Mucosa of rectum (tissue), 2 donors: ENCODE results near the gene C17orf67.

Source experiments
- H3K27ac ChIP-seq, 2 donors: one replicate each; pipeline ENCODE4 v1.7.0; 2013; ENCODE audit warnings: inconsistent platforms in 2 of 2, low read depth in 2 of 2, low read length in 2 of 2
- H3K27me3 ChIP-seq, 2 donors: one replicate each; pipeline ENCODE4 v1.7.0; 2013; ENCODE audit warnings: low read length in 2 of 2; ENCODE audit not compliant: control insufficient read depth in 2 of 2, insufficient read depth in 2 of 2
- H3K36me3 ChIP-seq, 2 donors: one replicate each; pipeline ENCODE4 v1.7.0; 2013; ENCODE audit warnings: low read length in 2 of 2; ENCODE audit not compliant: control insufficient read depth in 2 of 2, insufficient read depth in 2 of 2
- H3K4me1 ChIP-seq, 2 donors: one replicate each; pipeline ENCODE4 v1.7.0; 2013; ENCODE audit warnings: low read length in 2 of 2, mild to moderate bottlenecking in 1 of 2; ENCODE audit not compliant: control insufficient read depth in 2 of 2, insufficient read depth in 2 of 2
- H3K4me3 ChIP-seq, 2 donors: one replicate each; pipeline ENCODE4 v1.7.0; 2013; ENCODE audit warnings: low read length in 2 of 2
- H3K9ac ChIP-seq, 2 donors: one replicate each; pipeline ENCODE4 v1.7.0; 2013; ENCODE audit warnings: low read length in 2 of 2, low read depth in 1 of 2, mild to moderate bottlenecking in 1 of 2
- H3K9me3 ChIP-seq, 2 donors: one replicate each; pipeline ENCODE4 v1.7.0; 2013; ENCODE audit warnings: low read length in 2 of 2; ENCODE audit not compliant: control insufficient read depth in 2 of 2
- donor health status: healthy.
- donor health status: Normal muscosa, but diverticular disease.

The C17orf67 gene

GRCh38 chr17:56866076-56866475 lies 32.4 kb upstream of the C17orf67 start:
- no peak overlapping the region for H3K27ac ChIP-seq
- no peak overlapping the region for H3K4me3 ChIP-seq
- H3K9me3 ChIP-seq, result no peaks in the 10 kb centered on the region
- no peaks in the 10 kb centered on the region for H3K27me3 ChIP-seq
- H3K36me3 ChIP-seq, result peaks cover 3 to 8% of the 10 kb centered on the region in 2 donors
- H3K4me1 ChIP-seq, result peaks cover 2 to 11% of the 10 kb centered on the region in 2 donors
- H3K9ac ChIP-seq, result no peak overlapping the region

- Histone ChIP-seq H3K4me3 (no peak overlapping the region), H3K27ac (no peak overlapping the region), H3K36me3 (peaks cover 10 to 16% of the 10 kb centered on the region in 2 donors), H3K4me1 (peaks cover 2 to 9% of the 10 kb centered on the region in 2 donors), H3K9ac (no peak overlapping the region), H3K9me3 (no peaks in the 10 kb centered on the region), H3K27me3 (no peaks in the 10 kb centered on the region)
These were observed 30.3 kb upstream of the C17orf67 start for GRCh38 chr17:56863974-56864373.

- Histone ChIP-seq H3K36me3 (peaks cover 16 to 17% of the 10 kb centered on the region in 2 donors), H3K27me3 (no peaks in the 10 kb centered on the region), H3K4me1 (no peaks in the 10 kb centered on the region), H3K9me3 (no peaks in the 10 kb centered on the region), H3K27ac (no peak overlapping the region), H3K9ac (no peak overlapping the region), H3K4me3 (no peak overlapping the region)
These were observed 28.2 kb upstream of the C17orf67 start for GRCh38 chr17:56861899-56862298.

- H3K9ac ChIP-seq, result no peak overlapping the region
- H3K9me3 ChIP-seq, result no peaks in the 10 kb centered on the region
- H3K4me1 ChIP-seq, result no peaks in the 10 kb centered on the region
- no peaks in the 10 kb centered on the region for H3K27me3 ChIP-seq
- no peak overlapping the region for H3K4me3 ChIP-seq
- no peak overlapping the region for H3K27ac ChIP-seq
- H3K36me3 ChIP-seq, result peaks cover 13 to 15% of the 10 kb centered on the region in 2 donors
These were observed 17.3 kb upstream of the C17orf67 start for GRCh38 chr17:56851008-56851407.

- H3K4me1 ChIP-seq, result no peaks in the 10 kb centered on the region
- no peaks in the 10 kb centered on the region for H3K27me3 ChIP-seq
- H3K27ac ChIP-seq, result no peak overlapping the region
- peaks cover 13 to 15% of the 10 kb centered on the region in 2 donors for H3K36me3 ChIP-seq
- H3K9me3 ChIP-seq, result no peaks in the 10 kb centered on the region
- no peak overlapping the region for H3K9ac ChIP-seq
- no peak overlapping the region for H3K4me3 ChIP-seq
These were observed 16.9 kb upstream of the C17orf67 start for GRCh38 chr17:56850591-56850990.

GRCh38 chr17:56849131-56849530 lies 15.4 kb upstream of the C17orf67 start:
- Histone ChIP-seq H3K4me1 (no peaks in the 10 kb centered on the region), H3K9ac (no peak overlapping the region), H3K9me3 (no peaks in the 10 kb centered on the region), H3K27me3 (no peaks in the 10 kb centered on the region), H3K36me3 (peaks cover 13 to 15% of the 10 kb centered on the region in 2 donors), H3K4me3 (no peak overlapping the region), H3K27ac (no peak overlapping the region)

GRCh38 chr17:56847106-56847505 lies 13.4 kb upstream of the C17orf67 start:
- Histone ChIP-seq H3K4me1 (no peaks in the 10 kb centered on the region), H3K4me3 (no peak overlapping the region), H3K27ac (no peak overlapping the region), H3K27me3 (no peaks in the 10 kb centered on the region), H3K9me3 (no peaks in the 10 kb centered on the region), H3K9ac (no peak overlapping the region), H3K36me3 (peaks cover 9 to 15% of the 10 kb centered on the region in 2 donors)

GRCh38 chr17:56845934-56846333 lies 12.2 kb upstream of the C17orf67 start:
- no peak overlapping the region for H3K9ac ChIP-seq
- no peaks in the 10 kb centered on the region for H3K4me1 ChIP-seq
- H3K9me3 ChIP-seq, result no peaks in the 10 kb centered on the region
- no peaks in the 10 kb centered on the region for H3K27me3 ChIP-seq
- H3K36me3 ChIP-seq, result peaks cover 9 to 10% of the 10 kb centered on the region in 2 donors
- H3K4me3 ChIP-seq, result no peak overlapping the region
- no peak overlapping the region for H3K27ac ChIP-seq

GRCh38 chr17:56842577-56842976 lies 8.9 kb upstream of the C17orf67 start:
- Histone ChIP-seq H3K4me1 (no peaks in the 10 kb centered on the region), H3K27ac (no peak overlapping the region), H3K36me3 (peaks cover 2 to 4% of the 10 kb centered on the region in 2 donors), H3K4me3 (no peak overlapping the region), H3K27me3 (no peaks in the 10 kb centered on the region), H3K9ac (no peak overlapping the region), H3K9me3 (no peaks in the 10 kb centered on the region)

GRCh38 chr17:56838687-56839086 lies 5.0 kb upstream of the C17orf67 start:
- Histone ChIP-seq H3K9ac (no peak overlapping the region), H3K9me3 (no peaks in the 10 kb centered on the region), H3K27ac (no peak overlapping the region), H3K27me3 (no peaks in the 10 kb centered on the region), H3K4me1 (peaks cover 9 to 12% of the 10 kb centered on the region in 2 donors), H3K4me3 (no peak overlapping the region), H3K36me3 (peaks cover 0 to 4% of the 10 kb centered on the region in 2 donors)

- no peaks in the 10 kb centered on the region for H3K9me3 ChIP-seq
- H3K27ac ChIP-seq, result peak overlapping the region in 1 of 2 donors; percentile 83
- peak overlapping the region; percentile 63 to 74 for H3K9ac ChIP-seq
- H3K27me3 ChIP-seq, result no peaks in the 10 kb centered on the region
- no peaks in the 10 kb centered on the region for H3K36me3 ChIP-seq
- peak overlapping the region; percentile 79 to 86 for H3K4me3 ChIP-seq
- peaks cover 19 to 20% of the 10 kb centered on the region in 2 donors for H3K4me1 ChIP-seq
These were observed 1.5 kb upstream of the C17orf67 start for GRCh38 chr17:56835264-56835585.
